ENCODE data around the gene KIF26B. TPM values are rescaled to one million over a fixed set of nuclear protein-coding genes. Genes with fewer than 3 reads are reported as not detected.

The KIF26B gene
- total RNA-seq, 2 donors from 2014 or later, result 0.30 to 0.35 TPM

GRCh38 chr1:245378745-245379144, 224.0 kb downstream of the KIF26B start:
- no peak for TF ChIP-seq CTCF (IDR thresholded peaks at IDR 0.05)
- intact Hi-C loops (cut with DNase I), result loop anchor here (10.0 kb wide), 1 partner anchor 224 kb away; the partner anchor contains the start of gene KIF26B
- H3K9ac ChIP-seq (ENCODE audit: low read depth in 2 of 2, low read length in 2 of 2), result no peak overlapping the region
- no peaks in the 10 kb centered on the region for H3K4me1 ChIP-seq
- DNase-seq, result no peak
- no peak overlapping the region for H3K27ac ChIP-seq
- H3K9me3 ChIP-seq, result no peaks in the 10 kb centered on the region
- H3K4me3 ChIP-seq, result no peak overlapping the region
- no peaks in the 10 kb centered on the region for H3K36me3 ChIP-seq
- H3K27me3 ChIP-seq, result no peaks in the 10 kb centered on the region

- peaks cover 4% of the 10 kb centered on the region for H3K27me3 ChIP-seq
- H3K9ac ChIP-seq (ENCODE audit: low read depth in 2 of 2, low read length in 2 of 2), result no peak overlapping the region
- no peak overlapping the region for H3K27ac ChIP-seq
- no peaks in the 10 kb centered on the region for H3K36me3 ChIP-seq
- H3K4me1 ChIP-seq, result no peaks in the 10 kb centered on the region
- no peak overlapping the region for H3K4me3 ChIP-seq
- TF ChIP-seq CTCF (IDR thresholded peaks at IDR 0.05), result no peak
- no peak for DNase-seq
- H3K9me3 ChIP-seq, result no peaks in the 10 kb centered on the region
- intact Hi-C loops (cut with DNase I), result no loop called here
These were observed 226.2 kb downstream of the KIF26B start for GRCh38 chr1:245380790-245381535.

GRCh38 chr1:245382981-245383380, 228.2 kb downstream of the KIF26B start:
- TF ChIP-seq CTCF (IDR thresholded peaks at IDR 0.05), result no peak
- DNase-seq, result no peak
- H3K36me3 ChIP-seq, result no peaks in the 10 kb centered on the region
- H3K9ac ChIP-seq (ENCODE audit: low read depth in 2 of 2, low read length in 2 of 2), result no peak overlapping the region
- no peak overlapping the region for H3K4me3 ChIP-seq
- H3K9me3 ChIP-seq, result no peaks in the 10 kb centered on the region
- intact Hi-C loops (cut with DNase I), result no loop called here
- H3K27ac ChIP-seq, result no peak overlapping the region
- H3K4me1 ChIP-seq, result no peaks in the 10 kb centered on the region
- H3K27me3 ChIP-seq, result peaks cover 4% of the 10 kb centered on the region

GRCh38 chr1:245383396-245384330, 228.9 kb downstream of the KIF26B start:
- no peak for DNase-seq
- no peaks in the 10 kb centered on the region for H3K36me3 ChIP-seq
- H3K4me3 ChIP-seq, result no peak overlapping the region
- H3K27me3 ChIP-seq, result peaks cover 4% of the 10 kb centered on the region
- H3K9ac ChIP-seq (ENCODE audit: low read depth in 2 of 2, low read length in 2 of 2), result no peak overlapping the region
- intact Hi-C loops (cut with DNase I), result no loop called here
- no peaks in the 10 kb centered on the region for H3K9me3 ChIP-seq
- H3K27ac ChIP-seq, result no peak overlapping the region
- no peaks in the 10 kb centered on the region for H3K4me1 ChIP-seq
- TF ChIP-seq CTCF (IDR thresholded peaks at IDR 0.05), result no peak

- no peaks in the 10 kb centered on the region for H3K36me3 ChIP-seq
- H3K27me3 ChIP-seq, result peaks cover 4% of the 10 kb centered on the region
- H3K27ac ChIP-seq, result no peak overlapping the region
- intact Hi-C loops (cut with DNase I), result no loop called here
- TF ChIP-seq CTCF (IDR thresholded peaks at IDR 0.05), result no peak
- H3K9ac ChIP-seq (ENCODE audit: low read depth in 2 of 2, low read length in 2 of 2), result no peak overlapping the region
- DNase-seq, result no peak
- H3K4me3 ChIP-seq, result no peak overlapping the region
- no peaks in the 10 kb centered on the region for H3K9me3 ChIP-seq
- H3K4me1 ChIP-seq, result no peaks in the 10 kb centered on the region
These were observed 231.6 kb downstream of the KIF26B start for GRCh38 chr1:245386297-245386971.
